Heart left ventricle (tissue), 13 donors: ENCODE measurements around the gene MRPL19.

Source experiments
- POLR2A ChIP-seq, 2 donors: fragments of 450-650 bp; IDR thresholded peaks; one replicate each; pipeline ENCODE4 v1.6.1; 2017; ENCODE audit warnings: antibody characterized with exemption in 2 of 2, mild to moderate bottlenecking in 2 of 2, moderate library complexity in 2 of 2
- TF ChIP-seq, protein P1 (sequence below), 12 donors: fragments of 200-600 bp; sonication (generic) in 4 of 12; IDR thresholded peaks; one replicate each; pipeline versions ENCODE4 v1.5.0 to v1.8.0; 2018 to 2022; ENCODE audit warnings: antibody characterized with exemption in 12 of 12, mild to moderate bottlenecking in 5 of 12
- donor health status: ischemic (EF 13 %, LVEDD 7.1; RV severe dilation, severe dysfunction).
- donor health status: DM: no; HTN: yes; CAD: no.
- donor health status: DM: no; HTN: no; CAD: no.
- donor health status: ischemic (EF 25% LVEDD 6.9; RV normal size, moderate dysfunction).
- donor health status: ischemic (EF 25% LVEDD 5.7; RV mildly dilated, moderate dysfunction).
- donor health status: ischemic (EF 35%, LVEDD 5.7; RV mildly dilated, moderate dysfunction).
- donor health status: nonischemic (EF 11% LVEDD 7.7; RV severe dilation, severe dysfunction).
- donor health status: DM: yes; HTN: yes; CAD: no.
- donor health status: PGD.
- donor health status: ischemic (EF 29% LVEDD 5.4; RV normal size, mild dysfunction).
- donor health status: nonischemic (EF 23%, LVEDD 6.1; RV moderate dilation, normal function).

DNA sequence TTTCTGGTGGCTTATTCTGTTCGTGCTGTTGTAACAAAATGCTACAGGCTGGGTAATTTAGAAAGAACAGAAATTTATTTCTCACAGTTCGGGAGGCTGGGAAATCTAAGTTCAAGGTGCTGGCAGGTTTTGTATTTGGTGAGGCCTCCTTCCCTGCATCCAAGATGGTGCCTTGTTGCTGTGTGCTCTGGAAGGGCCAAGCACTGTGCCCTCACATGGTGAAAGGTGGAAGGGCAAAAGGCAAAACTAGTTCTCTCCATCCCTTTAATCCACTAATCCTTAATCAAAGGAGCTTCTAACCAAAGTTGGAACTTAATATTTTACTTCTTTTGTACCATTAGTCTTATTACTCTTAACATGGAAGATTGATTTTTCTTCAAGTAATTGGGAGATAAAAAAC lies 7.4 kb downstream of the MRPL19 start:
- TF ChIP-seq, protein P1, sequence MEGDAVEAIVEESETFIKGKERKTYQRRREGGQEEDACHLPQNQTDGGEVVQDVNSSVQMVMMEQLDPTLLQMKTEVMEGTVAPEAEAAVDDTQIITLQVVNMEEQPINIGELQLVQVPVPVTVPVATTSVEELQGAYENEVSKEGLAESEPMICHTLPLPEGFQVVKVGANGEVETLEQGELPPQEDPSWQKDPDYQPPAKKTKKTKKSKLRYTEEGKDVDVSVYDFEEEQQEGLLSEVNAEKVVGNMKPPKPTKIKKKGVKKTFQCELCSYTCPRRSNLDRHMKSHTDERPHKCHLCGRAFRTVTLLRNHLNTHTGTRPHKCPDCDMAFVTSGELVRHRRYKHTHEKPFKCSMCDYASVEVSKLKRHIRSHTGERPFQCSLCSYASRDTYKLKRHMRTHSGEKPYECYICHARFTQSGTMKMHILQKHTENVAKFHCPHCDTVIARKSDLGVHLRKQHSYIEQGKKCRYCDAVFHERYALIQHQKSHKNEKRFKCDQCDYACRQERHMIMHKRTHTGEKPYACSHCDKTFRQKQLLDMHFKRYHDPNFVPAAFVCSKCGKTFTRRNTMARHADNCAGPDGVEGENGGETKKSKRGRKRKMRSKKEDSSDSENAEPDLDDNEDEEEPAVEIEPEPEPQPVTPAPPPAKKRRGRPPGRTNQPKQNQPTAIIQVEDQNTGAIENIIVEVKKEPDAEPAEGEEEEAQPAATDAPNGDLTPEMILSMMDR (IDR thresholded peaks at IDR 0.05): no peak
- no peak for TF ChIP-seq POLR2A (IDR thresholded peaks at IDR 0.05)
